K562 (cell line): ENCODE data around the gene IQCK. TPM values are rescaled to one million over a fixed set of nuclear protein-coding genes. Genes with fewer than 3 reads are reported as not detected.

ENCODE experiments used
- ATAC-seq: fragments of 200-7000 bp; cut with Tn5 transposase; 3 replicates; pipeline ENCODE4 v1.9.1; 2020; ENCODE audit warnings: moderate library complexity
- BruUV-seq: library from RNA; stranded (reverse); fragments of 400-500 nt; replicated peaks from 2 replicates; lab custom pipeline; 2021; lab: Mats Ljungman, UMichigan
- CTCF ChIA-PET: fragments of 300-600 bp; formaldehyde crosslinking; extraction: SDS; loops from one replicate; lab custom pipeline; 2021; ENCODE audit warnings: low intra/inter-chr PET ratio; lab: Yijun Ruan, JAX
- POLR2A ChIA-PET: fragments of 300-600, 350-650 bp; sonication (Branson Sonifier 250); formaldehyde crosslinking; extraction: SDS; loops from one replicate; lab custom pipeline; 2021; ENCODE audit warnings: antibody characterized with exemption, inconsistent platforms; lab: Yijun Ruan, JAX
- DNase-seq, 4 experiments: peaks; one replicate each; pipeline versions ENCODE4 v3.0.0 to v3.0.0-alpha.2; 2011 to 2018; ENCODE audit warnings: low spot score in 3 of 4, mixed read lengths in 3 of 4; ENCODE audit errors: extremely low read depth in 1 of 4
- FAIRE-seq: peaks from 2 replicates; lab custom pipeline; 2011; peaks lifted over from hg19 to GRCh38; lab: Jason Lieb, UNC
- H2AFZ ChIP-seq: 2 replicates; pipeline ENCODE4 v1.6.0; 2011; ENCODE audit warnings: low read depth, low read length, control low read depth, inconsistent platforms
- H3K27ac ChIP-seq: fragments of 200-600 bp; 3 replicates; pipeline ENCODE4 v1.8.0; 2011; ENCODE audit warnings: low read depth, mild to moderate bottlenecking, control low read depth, inconsistent platforms, low read length, moderate library complexity, mixed read lengths; ENCODE audit errors: extremely low read depth
- H3K27me3 ChIP-seq, 2 experiments: fragments of 300-600 bp in 1 of 2; 2 replicates in 1 of 2; 3 replicates in 1 of 2; pipeline versions ENCODE4 v1.6.0 to v1.8.0; 2011; ENCODE audit warnings: inconsistent platforms in 2 of 2, low read length in 2 of 2, mild to moderate bottlenecking in 1 of 2, mixed read lengths in 1 of 2, moderate library complexity in 1 of 2; ENCODE audit not compliant: control insufficient read depth in 2 of 2, insufficient read depth in 2 of 2
- H3K36me3 ChIP-seq: fragments of 300-600 bp; 3 replicates; pipeline ENCODE4 v1.8.0; 2011; ENCODE audit warnings: mild to moderate bottlenecking, low read length, inconsistent platforms; ENCODE audit not compliant: control insufficient read depth, insufficient read depth
- H3K4me1 ChIP-seq, 2 experiments: fragments of 200-600 bp in 1 of 2; replicated peaks in 1 of 2; 2 replicates in 1 of 2; 3 replicates in 1 of 2; pipeline versions ENCODE4 v1.5.1 to v1.8.0; 2011; ENCODE audit warnings: inconsistent platforms in 2 of 2, low read length in 2 of 2, mild to moderate bottlenecking in 1 of 2, mixed read lengths in 1 of 2, moderate library complexity in 1 of 2; ENCODE audit not compliant: control insufficient read depth in 2 of 2, insufficient read depth in 2 of 2
- H3K4me2 ChIP-seq: 2 replicates; pipeline ENCODE4 v1.6.1; 2011; ENCODE audit warnings: low read length, control low read depth, inconsistent platforms, mixed read lengths; ENCODE audit not compliant: insufficient read depth
- H3K4me3 ChIP-seq: fragments of 200-600 bp; sonication (generic), shearing (Covaris generic); 2 replicates; pipeline ENCODE4 v1.5.1; 2016; ENCODE audit warnings: control low read depth, inconsistent platforms
- H3K79me2 ChIP-seq: fragments of 200-600 bp; 3 replicates; pipeline ENCODE4 v1.8.0; 2011; ENCODE audit warnings: low read length, inconsistent platforms; ENCODE audit not compliant: control insufficient read depth, insufficient read depth
- H3K9ac ChIP-seq, 2 experiments: 2 replicates each; pipeline versions ENCODE4 v1.6.0 to v1.6.1; 2011; ENCODE audit warnings: low read depth in 2 of 2, low read length in 2 of 2, control low read depth in 1 of 2, inconsistent platforms in 1 of 2, mild to moderate bottlenecking in 1 of 2, mixed read lengths in 1 of 2; ENCODE audit not compliant: insufficient read depth in 1 of 2
- H3K9me1 ChIP-seq: one replicate; pipeline ENCODE4 v1.6.0; 2011; ENCODE audit warnings: inconsistent platforms, mild to moderate bottlenecking, low read length, moderate library complexity; ENCODE audit not compliant: control insufficient read depth, insufficient read depth
- H3K9me3 ChIP-seq: replicated peaks from 2 replicates; pipeline ENCODE4 v1.5.1; 2011; ENCODE audit warnings: low read depth, low read length, inconsistent platforms; ENCODE audit not compliant: control insufficient read depth, insufficient read depth
- H4K20me1 ChIP-seq: replicated peaks from 2 replicates; pipeline ENCODE4 v1.6.1; 2011; ENCODE audit warnings: low read length, inconsistent platforms, mixed read lengths; ENCODE audit not compliant: control insufficient read depth, insufficient read depth
- CEBPG ChIP-seq, 3 experiments: fragments of 200-800 bp in 1 of 3; sonication (Bioruptor generic) in 1 of 3; sonication (generic) in 1 of 3; formaldehyde crosslinking in 1 of 3; IDR thresholded peaks in 2 of 3; conservative IDR thresholded peaks in 1 of 3; 2 replicates each; pipeline versions ENCODE4 v1.6.1 to v1.8.0; 2016 to 2022; ENCODE audit warnings: missing compliant biosample characterization in 2 of 3, missing genetic modification characterization in 2 of 3, mild to moderate bottlenecking in 1 of 3, missing genetic modification reagents in 1 of 3
- ZNF584 ChIP-seq: fragments of 200-800 bp; sonication (Bioruptor generic); IDR thresholded peaks from 2 replicates; pipeline ENCODE4 v1.6.1; 2016; ENCODE audit warnings: low read depth, mild to moderate bottlenecking, missing genetic modification characterization, missing compliant biosample characterization
- ZNF668 ChIP-seq: fragments of 250-450 bp; sonication (Bioruptor Pico); IDR thresholded peaks from 2 replicates; pipeline ENCODE4 v1.8.0; 2022; ENCODE audit warnings: mild to moderate bottlenecking, inconsistent platforms
- WGBS: fragments of 100-300 bp; shearing (Covaris generic); methylation state at CpG from one replicate; pipeline ENCODE4 v1.1.6; 2016; ENCODE audit warnings: low coverage, mixed read lengths; ENCODE audit not compliant: insufficient coverage; ENCODE audit errors: missing lambda C conversion rate; 5-methylcytosine and 5-hydroxymethylcytosine counted together
- in situ Hi-C: fragments of 300-500 bp; cut with MboI; formaldehyde crosslinking; loops from 4 replicates; pipeline ENCODE4 v1.15.0; 2018; ENCODE audit warnings: inconsistent platforms, mixed read lengths
- intact Hi-C: fragments of 100-400 bp; cut with micrococcal nuclease; formaldehyde crosslinking; loops from 2 replicates; pipeline ENCODE4 v1.14.2; 2022
- polyA plus RNA-seq, 8 experiments: library from polyadenylated mRNA; depleted of rRNA in 4 of 8; stranded (reverse) in 5 of 8; unstranded in 3 of 8; fragments of >200 nt; fragmentation: Nextera tagmentation in 2 of 8; fragmentation: Illumina TruSeq in 1 of 8; extraction: Ambion mirVana in 2 of 8; extraction: Trizol in 1 of 8; gene quantifications; 2 replicates each; pipeline versions ENCODE4 v1.2.1 to v1.2.3, GENCODE V29; 2011 to 2014; ENCODE audit warnings: inconsistent platforms in 1 of 8, missing spikeins in 1 of 8
- total RNA-seq, 7 experiments: library from RNA; depleted of rRNA in 6 of 7; stranded (reverse); fragments of >200 nt in 6 of 7; fragmentation: Illumina TruSeq in 2 of 7; extraction: Trizol in 2 of 7; gene quantifications; 2 replicates each; pipeline versions ENCODE4 v1.2.1 to v1.2.3, GENCODE V29; 2011 to 2021; ENCODE audit warnings: low replicate concordance in 1 of 7
- TF ChIP-seq, protein P1 (sequence below): fragments of 250-450 bp; sonication (Bioruptor Pico); IDR thresholded peaks from 2 replicates; pipeline ENCODE4 v1.5.0; 2021

IQCK gene
- total and polyA plus RNA-seq, 9 of the 15 experiments (the other 6 are each of a cell fraction or from before 2014, with no cell fraction given), result 5.2 to 12.2 (median 7.3) TPM

DNA sequence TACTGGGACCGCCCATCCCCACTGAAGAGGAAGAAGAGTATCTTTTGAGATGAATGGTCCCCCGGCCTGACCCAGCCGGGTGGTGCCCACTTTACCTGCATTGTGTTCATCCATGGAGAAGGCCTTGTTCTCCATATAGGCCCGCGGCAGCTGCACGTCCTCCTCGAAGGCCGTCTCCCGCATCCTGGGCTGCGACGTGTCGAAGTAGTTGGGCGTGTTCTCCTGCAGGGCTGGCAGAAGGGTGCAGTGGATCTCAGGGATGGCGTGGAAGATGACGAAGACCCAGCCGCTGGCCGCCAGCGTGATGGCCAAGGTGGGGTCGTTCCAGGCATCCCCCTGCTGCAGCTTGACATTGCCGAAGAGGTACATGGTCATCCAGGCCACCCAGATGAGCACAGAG lies 153.7 kb downstream of the IQCK start:
- no peaks in the 10 kb centered on the region for H3K9me3 ChIP-seq
- BruUV-seq, result no TSS peak
- no peaks in the 10 kb centered on the region for H3K79me2 ChIP-seq
- ChIA-PET CTCF (no interaction called here), POLR2A (no interaction called here)
- no peak for FAIRE-seq
- peaks cover 13 to 37% of the 10 kb centered on the region in 2 experiments; a peak in 4 of 5 replicates for H3K27me3 ChIP-seq
- 19% methylated on average over 20 of the region's 20 CpGs for WGBS
- H4K20me1 ChIP-seq, result 0 out of 2 replicates have a peak, but pooled peaks cover 5% of the 10 kb centered on the region
- no peaks in the 10 kb centered on the region for H3K36me3 ChIP-seq
- no peak for TF ChIP-seq CEBPG (CRISPR knock-in tag; IDR thresholded peaks at IDR 0.05)
- no peak for TF ChIP-seq CEBPG (tag; conservative IDR thresholded peaks at IDR 0.05 in 1 of 2, IDR thresholded peaks at IDR 0.05 in 1 of 2)
- no peak for TF ChIP-seq ZNF668 (CRISPR knock-in tag)
- TF ChIP-seq, protein P1, sequence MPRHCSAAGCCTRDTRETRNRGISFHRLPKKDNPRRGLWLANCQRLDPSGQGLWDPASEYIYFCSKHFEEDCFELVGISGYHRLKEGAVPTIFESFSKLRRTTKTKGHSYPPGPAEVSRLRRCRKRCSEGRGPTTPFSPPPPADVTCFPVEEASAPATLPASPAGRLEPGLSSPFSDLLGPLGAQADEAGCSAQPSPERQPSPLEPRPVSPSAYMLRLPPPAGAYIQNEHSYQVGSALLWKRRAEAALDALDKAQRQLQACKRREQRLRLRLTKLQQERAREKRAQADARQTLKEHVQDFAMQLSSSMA (CRISPR knock-in tag), result no peak
- TF ChIP-seq ZNF584 (CRISPR knock-in tag), result no peak
- no peak overlapping the region for H2AFZ ChIP-seq
- no peak overlapping the region for H3K4me2 ChIP-seq
- H3K9ac ChIP-seq, result no peak overlapping the region
- H3K4me3 ChIP-seq, result no peak overlapping the region
- H3K27ac ChIP-seq, result no peak overlapping the region
- no peaks in the 10 kb centered on the region for H3K9me1 ChIP-seq
- intact Hi-C loops, result no loop called here
- peaks cover 0 to 5% of the 10 kb centered on the region in 2 experiments; a peak in 2 of 5 replicates for H3K4me1 ChIP-seq
- in situ Hi-C loops, result no loop called here
- no peak for DNase-seq
- no peak for ATAC-seq
